Stimulated activated naive B cell treated with anti-CD40 and anti-IgM and Interleukin-4, amounts not matched to agents 10 μg/mL and 1 μg/mL and 100 μg/mL, for 72 hours (primary cell): ENCODE data around the gene BBLN.
"Not testable (repeated sequence)": the region's sequence is repeated elsewhere in the genome, so short reads cannot be mapped to it uniquely, and the experiment has no call there.

ENCODE experiments used
- ATAC-seq, 2 donors: fragments of 150-1000 bp; cut with Tn5 transposase; replicated peaks; 2 replicates each; pipeline ENCODE4 v1.10.0; 2021; ENCODE audit warnings: moderate library complexity in 1 of 2
- DNase-seq: peaks from one replicate; pipeline ENCODE4 v3.0.0; 2021
- H3K27ac Mint-ChIP-seq: one replicate; pipeline ENCODE4 v1.8.0; 2022; ENCODE audit warnings: mild to moderate bottlenecking, mixed read lengths
- H3K27me3 Mint-ChIP-seq, 2 donors: one replicate each; pipeline ENCODE4 v1.8.0; 2022; ENCODE audit warnings: mixed read lengths in 2 of 2
- H3K36me3 Mint-ChIP-seq, 2 donors: one replicate each; pipeline ENCODE4 v1.8.0; 2022; ENCODE audit warnings: mixed read lengths in 2 of 2, mild to moderate bottlenecking in 1 of 2
- H3K4me1 Mint-ChIP-seq, 2 donors: one replicate each; pipeline ENCODE4 v1.8.0; 2022; ENCODE audit warnings: mixed read lengths in 2 of 2, mild to moderate bottlenecking in 1 of 2
- H3K4me3 Mint-ChIP-seq, 2 donors: one replicate each; pipeline ENCODE4 v1.8.0; 2022; ENCODE audit warnings: mild to moderate bottlenecking in 2 of 2, mixed read lengths in 2 of 2, moderate library complexity in 1 of 2
- H3K9me3 Mint-ChIP-seq, 2 donors: one replicate each; pipeline ENCODE4 v1.8.0; 2022; ENCODE audit warnings: mixed read lengths in 2 of 2, mild to moderate bottlenecking in 1 of 2

BBLN gene

DNA sequence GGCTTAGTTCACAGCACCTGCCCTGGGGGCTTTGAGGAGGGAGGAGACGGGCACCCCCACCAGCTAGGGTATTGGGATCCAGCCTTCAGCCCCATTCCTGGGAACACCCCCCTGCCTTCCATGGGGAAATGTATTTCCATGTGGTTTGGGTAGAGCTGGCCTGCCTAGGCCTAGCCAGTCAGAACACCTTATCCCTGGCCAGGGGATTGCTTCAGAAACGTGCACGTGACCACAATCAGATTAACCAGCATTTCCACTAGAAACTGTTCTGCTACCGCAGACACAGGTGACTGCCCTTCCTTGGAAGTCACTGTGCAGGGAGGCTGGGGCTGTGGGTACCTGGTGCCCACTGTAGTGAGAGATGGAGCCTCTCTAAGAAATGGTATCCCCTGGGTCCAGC lies 14.0 kb downstream of the BBLN start:
- no peaks in the 10 kb centered on the region for H3K27me3 Mint-ChIP-seq
- no peak overlapping the region for H3K4me3 Mint-ChIP-seq
- ATAC-seq: no peak
- H3K4me1 Mint-ChIP-seq: peaks cover 0 to 2% of the 10 kb centered on the region in 2 donors
- H3K9me3 Mint-ChIP-seq: no peaks in the 10 kb centered on the region
- peaks cover 23 to 41% of the 10 kb centered on the region in 2 donors for H3K36me3 Mint-ChIP-seq
- H3K27ac Mint-ChIP-seq: no peak overlapping the region
- DNase-seq: no peak

GRCh38 chr9:128175102-128175563 lies 15.1 kb downstream of the BBLN start:
- H3K4me3 Mint-ChIP-seq: no peak overlapping the region
- DNase-seq (no peak), ATAC-seq (no peak)
- H3K4me1 Mint-ChIP-seq: no peaks in the 10 kb centered on the region
- H3K9me3 Mint-ChIP-seq: no peaks in the 10 kb centered on the region
- no peak overlapping the region for H3K27ac Mint-ChIP-seq
- peaks cover 28 to 43% of the 10 kb centered on the region in 2 donors for H3K36me3 Mint-ChIP-seq
- no peaks in the 10 kb centered on the region for H3K27me3 Mint-ChIP-seq

GRCh38 chr9:128175726-128176125 lies 15.7 kb downstream of the BBLN start:
- Mint-ChIP-seq H3K4me3 (no peak overlapping the region), H3K4me1 (no peaks in the 10 kb centered on the region), H3K27ac (no peak overlapping the region), H3K36me3 (peaks cover 34 to 49% of the 10 kb centered on the region in 2 donors), H3K27me3 (no peaks in the 10 kb centered on the region), H3K9me3 (no peaks in the 10 kb centered on the region)
- DNase-seq (no peak), ATAC-seq (no peak)

DNA sequence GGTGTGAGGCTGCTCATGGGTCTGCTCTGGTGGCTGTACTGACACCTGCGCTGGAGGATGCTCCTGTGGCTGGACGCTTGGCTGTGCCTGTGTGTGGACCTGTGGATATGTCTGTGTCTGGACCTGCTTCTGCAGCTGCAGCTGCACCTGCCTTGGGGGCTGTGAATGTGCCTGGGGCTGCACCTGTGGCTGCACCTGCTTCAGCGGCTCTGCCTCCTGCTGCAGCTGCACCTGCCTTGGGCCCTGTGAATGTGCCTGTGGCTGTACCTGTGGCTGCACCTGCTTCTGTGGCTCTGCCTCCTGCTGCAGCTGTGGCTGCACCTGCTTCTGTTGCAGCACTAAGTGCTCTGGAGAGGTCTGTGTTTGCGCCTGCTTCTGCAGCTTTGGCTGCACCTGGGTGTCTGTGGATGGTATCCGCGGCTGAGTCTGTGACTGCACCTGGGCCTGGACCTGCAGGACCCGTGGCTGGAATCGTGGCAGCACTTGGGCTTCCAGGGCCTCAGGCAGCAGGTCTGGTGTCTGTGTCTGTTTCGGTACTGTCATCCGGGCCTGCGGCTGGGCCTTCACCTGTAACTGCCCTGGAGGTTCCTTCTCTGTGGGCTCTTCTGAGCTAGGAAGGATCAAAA lies 18.9 kb downstream of the BBLN start:
- Mint-ChIP-seq H3K9me3 (no peaks in the 10 kb centered on the region), H3K36me3 (peaks cover 56 to 73% of the 10 kb centered on the region in 2 donors), H3K4me3 (no peak overlapping the region), H3K27me3 (no peaks in the 10 kb centered on the region), H3K4me1 (peaks cover 2 to 4% of the 10 kb centered on the region in 2 donors), H3K27ac (no peak overlapping the region)
- no peak for ATAC-seq
- DNase-seq: no peak

DNA sequence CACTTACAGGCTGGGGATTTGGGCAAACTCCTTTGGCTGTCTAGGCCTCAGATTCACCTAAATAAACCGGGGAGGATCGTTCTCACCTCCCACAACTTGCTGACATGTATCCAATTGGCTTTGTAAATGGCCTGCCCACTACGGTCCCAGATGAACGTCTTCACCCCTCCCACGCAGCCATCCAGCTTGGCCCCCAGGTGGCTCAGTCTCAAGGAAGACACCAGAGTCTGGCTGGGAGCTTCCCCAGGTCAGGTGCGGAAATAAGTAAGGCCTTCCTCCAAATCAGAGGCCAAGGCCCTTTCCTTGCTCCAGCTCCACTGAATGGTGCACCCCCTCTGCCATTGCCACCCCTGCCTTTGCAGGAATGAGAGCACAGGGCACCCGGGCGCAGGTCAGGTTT lies 19.9 kb downstream of the BBLN start:
- Mint-ChIP-seq H3K27me3 (no peaks in the 10 kb centered on the region), H3K4me1 (peaks cover 2 to 6% of the 10 kb centered on the region in 2 donors), H3K4me3 (no peak overlapping the region)

GRCh38 chr9:128180447-128180846 lies 20.4 kb downstream of the BBLN start:
- Mint-ChIP-seq H3K4me1 (peaks cover 2 to 6% of the 10 kb centered on the region in 2 donors), H3K4me3 (no peak overlapping the region), H3K27me3 (no peaks in the 10 kb centered on the region), H3K27ac (no peak overlapping the region), H3K36me3 (peaks cover 59 to 64% of the 10 kb centered on the region in 2 donors), H3K9me3 (no peaks in the 10 kb centered on the region)
- no peak for ATAC-seq
- no peak for DNase-seq

More for the DNA sequence above, 19.9 kb downstream of the BBLN start:
- H3K27ac Mint-ChIP-seq: no peak overlapping the region
- ATAC-seq (no peak), DNase-seq (no peak)
- peaks cover 58 to 67% of the 10 kb centered on the region in 2 donors for H3K36me3 Mint-ChIP-seq
- no peaks in the 10 kb centered on the region for H3K9me3 Mint-ChIP-seq

GRCh38 chr9:128181480-128181879 lies 21.4 kb downstream of the BBLN start:
- H3K4me3 Mint-ChIP-seq, ATAC-seq, H3K4me1 Mint-ChIP-seq, DNase-seq, H3K9me3 Mint-ChIP-seq, H3K27ac Mint-ChIP-seq, H3K27me3 Mint-ChIP-seq: not testable (repeated sequence)
- H3K36me3 Mint-ChIP-seq: peaks cover 61 to 67% of the 10 kb centered on the region in 2 donors

- peaks cover 67 to 69% of the 10 kb centered on the region in 2 donors for H3K36me3 Mint-ChIP-seq
- peaks cover 8 to 11% of the 10 kb centered on the region in 2 donors for H3K4me1 Mint-ChIP-seq
- H3K4me3 Mint-ChIP-seq: no peak overlapping the region
- DNase-seq (no peak), ATAC-seq (no peak)
- H3K27ac Mint-ChIP-seq: no peak overlapping the region
- no peaks in the 10 kb centered on the region for H3K27me3 Mint-ChIP-seq
- no peaks in the 10 kb centered on the region for H3K9me3 Mint-ChIP-seq
Measured at GRCh38 chr9:128182893-128183588, 23.0 kb downstream of the BBLN start.

GRCh38 chr9:128185979-128186965 lies 26.2 kb downstream of the BBLN start:
- peaks cover 17 to 28% of the 10 kb centered on the region in 2 donors for H3K4me1 Mint-ChIP-seq
- DNase-seq: no peak
- H3K4me3 Mint-ChIP-seq: no peak overlapping the region
- H3K27ac Mint-ChIP-seq: no peak overlapping the region
- no peak for ATAC-seq
- H3K27me3 Mint-ChIP-seq: no peaks in the 10 kb centered on the region
- H3K9me3 Mint-ChIP-seq: no peaks in the 10 kb centered on the region
- H3K36me3 Mint-ChIP-seq: peaks cover 48 to 59% of the 10 kb centered on the region in 2 donors

GRCh38 chr9:128187361-128187760 lies 27.3 kb downstream of the BBLN start:
- peaks cover 19 to 35% of the 10 kb centered on the region in 2 donors for H3K4me1 Mint-ChIP-seq
- no peak for ATAC-seq
- no peaks in the 10 kb centered on the region for H3K27me3 Mint-ChIP-seq
- no peaks in the 10 kb centered on the region for H3K9me3 Mint-ChIP-seq
- peaks cover 39 to 50% of the 10 kb centered on the region in 2 donors for H3K36me3 Mint-ChIP-seq
- no peak overlapping the region for H3K4me3 Mint-ChIP-seq
- DNase-seq: no peak
- no peak overlapping the region for H3K27ac Mint-ChIP-seq

- Mint-ChIP-seq H3K36me3 (peaks cover 34 to 44% of the 10 kb centered on the region in 2 donors), H3K27me3 (no peaks in the 10 kb centered on the region), H3K27ac (no peak overlapping the region), H3K4me1 (peaks cover 19 to 41% of the 10 kb centered on the region in 2 donors), H3K4me3 (no peak overlapping the region), H3K9me3 (no peaks in the 10 kb centered on the region)
- no peak for DNase-seq
- ATAC-seq: no peak
Measured at GRCh38 chr9:128188209-128188608, 28.1 kb downstream of the BBLN start.

GRCh38 chr9:128190013-128190412 lies 29.9 kb downstream of the BBLN start:
- no peaks in the 10 kb centered on the region for H3K27me3 Mint-ChIP-seq
- ATAC-seq (no peak), DNase-seq (no peak)
- peak overlapping the region; percentile 75 for H3K27ac Mint-ChIP-seq
- H3K9me3 Mint-ChIP-seq: no peaks in the 10 kb centered on the region
- peak overlapping the region; percentile 94 to 100 for H3K4me3 Mint-ChIP-seq
- peaks cover 19 to 36% of the 10 kb centered on the region in 2 donors for H3K4me1 Mint-ChIP-seq
- H3K36me3 Mint-ChIP-seq: peaks cover 28 to 34% of the 10 kb centered on the region in 2 donors

GRCh38 chr9:128190516-128191405 lies 30.7 kb downstream of the BBLN start:
- peaks cover 24 to 30% of the 10 kb centered on the region in 2 donors for H3K36me3 Mint-ChIP-seq
- no peaks in the 10 kb centered on the region for H3K27me3 Mint-ChIP-seq
- H3K9me3 Mint-ChIP-seq: no peaks in the 10 kb centered on the region
- H3K27ac Mint-ChIP-seq: peak overlapping the region; percentile 94
- DNase-seq (no peak), ATAC-seq (peak; percentile 49 to 59)
- H3K4me1 Mint-ChIP-seq: peaks cover 19 to 36% of the 10 kb centered on the region in 2 donors
- peak overlapping the region; percentile 94 to 100 for H3K4me3 Mint-ChIP-seq
